SK-N-SH (cell line): Measurements from ENCODE around the gene BBLN. TPM values are rescaled to one million over a fixed set of nuclear protein-coding genes. Genes with fewer than 3 reads are reported as not detected.

Source experiments
- CTCF ChIA-PET: fragments of 300-600, 350-600 bp; formaldehyde crosslinking; extraction: SDS; loops from one replicate; lab custom pipeline; 2021; lab: Yijun Ruan, JAX
- POLR2A ChIA-PET: fragments of 350-600 bp; sonication (Branson Sonifier 250); formaldehyde crosslinking; extraction: SDS; loops from one replicate; lab custom pipeline; 2020; ENCODE audit warnings: antibody characterized with exemption, inconsistent platforms; lab: Yijun Ruan, JAX
- DNase-seq: peaks from one replicate; pipeline ENCODE4 v3.0.0; 2012
- H2AFZ ChIP-seq: fragments of 200-600 bp; sonication (generic); 2 replicates; pipeline ENCODE4 v1.8.1; 2016; ENCODE audit warnings: antibody characterized with exemption, mild to moderate bottlenecking, low read depth
- H3F3A ChIP-seq: fragments of 200-600 bp; sonication (generic); replicated peaks from 2 replicates; pipeline ENCODE3; 2016; ENCODE audit warnings: antibody characterized with exemption, mild to moderate bottlenecking; ENCODE audit not compliant: insufficient read depth
- H3K27ac ChIP-seq, 2 experiments: fragments of 200-500 bp in 1 of 2; fragments of 200-600 bp in 1 of 2; sonication (Bioruptor generic) in 1 of 2; sonication (generic), shearing (Covaris generic) in 1 of 2; 2 replicates each; pipeline versions ENCODE4 v1.5.1 to v1.6.1; 2014 to 2016; ENCODE audit warnings: low read depth in 2 of 2, inconsistent platforms in 1 of 2, low read length in 1 of 2, mild to moderate bottlenecking in 1 of 2, mixed read lengths in 1 of 2
- H3K27me3 ChIP-seq: fragments of 200-600 bp; sonication (generic), shearing (Covaris generic); 2 replicates; pipeline ENCODE4 v1.6.1; 2016; ENCODE audit warnings: mixed run types; ENCODE audit not compliant: insufficient read depth
- H3K36me3 ChIP-seq, 2 experiments: fragments of 200-500 bp in 1 of 2; fragments of 200-600 bp in 1 of 2; sonication (Bioruptor generic) in 1 of 2; sonication (generic) in 1 of 2; replicated peaks in 1 of 2; 2 replicates each; pipeline versions ENCODE3 to v1.5.1; 2014 to 2016; ENCODE audit warnings: low read length in 1 of 2, mild to moderate bottlenecking in 1 of 2; ENCODE audit not compliant: insufficient read depth in 2 of 2, control insufficient read depth in 1 of 2
- H3K4me1 ChIP-seq, 2 experiments: fragments of 200-500 bp in 1 of 2; fragments of 200-600 bp in 1 of 2; sonication (Bioruptor generic) in 1 of 2; sonication (generic), shearing (Covaris generic) in 1 of 2; 2 replicates each; pipeline versions ENCODE4 v1.5.1 to v1.6.1; 2014 to 2016; ENCODE audit warnings: low read depth in 1 of 2, low read length in 1 of 2, mixed run types in 1 of 2; ENCODE audit not compliant: insufficient read depth in 2 of 2, control insufficient read depth in 1 of 2
- H3K4me2 ChIP-seq: fragments of 200-600 bp; sonication (generic), shearing (Covaris generic); 2 replicates; pipeline ENCODE4 v1.6.1; 2017; ENCODE audit warnings: mixed run types
- H3K4me3 ChIP-seq, 2 experiments: fragments of 200-500 bp in 1 of 2; fragments of 200-600 bp in 1 of 2; sonication (Bioruptor generic) in 1 of 2; sonication (generic), shearing (Covaris generic) in 1 of 2; 2 replicates each; pipeline versions ENCODE4 v1.5.1 to v1.8.1; 2014 to 2016; ENCODE audit warnings: low read depth in 2 of 2, inconsistent platforms in 1 of 2, low read length in 1 of 2, mild to moderate bottlenecking in 1 of 2, mixed read lengths in 1 of 2, moderate library complexity in 1 of 2
- H3K79me2 ChIP-seq: fragments of 200-600 bp; sonication (generic); 2 replicates; pipeline ENCODE4 v1.8.1; 2017; ENCODE audit warnings: mild to moderate bottlenecking; ENCODE audit not compliant: insufficient read depth
- H3K9ac ChIP-seq: fragments of 200-600 bp; sonication (generic); 2 replicates; pipeline ENCODE4 v1.6.1; 2017; ENCODE audit warnings: mixed run types
- H3K9me2 ChIP-seq: fragments of 200-600 bp; sonication (generic); 2 replicates; pipeline ENCODE4 v1.6.1; 2017; ENCODE audit warnings: mixed run types
- H3K9me3 ChIP-seq: fragments of 200-600 bp; sonication (generic); 2 replicates; pipeline ENCODE4 v1.6.1; 2017; ENCODE audit warnings: mixed run types, mild to moderate bottlenecking, moderate library complexity
- H4K20me1 ChIP-seq: fragments of 200-600 bp; sonication (generic); 2 replicates; pipeline ENCODE4 v1.6.1; 2017; ENCODE audit warnings: mild to moderate bottlenecking, mixed run types; ENCODE audit not compliant: insufficient read depth
- CHD2 ChIP-seq: fragments of 150-350 bp; IDR thresholded peaks from 2 replicates; pipeline ENCODE4 v1.6.1; 2018; ENCODE audit warnings: low read length; ENCODE audit not compliant: partially characterized antibody
- EZH2phosphoT487 ChIP-seq: fragments of 200-600 bp; sonication (generic); IDR thresholded peaks from 2 replicates; pipeline ENCODE4 v1.6.1; 2017; ENCODE audit warnings: low read depth, mixed run types, mild to moderate bottlenecking, antibody characterized with exemption, moderate library complexity, borderline replicate concordance
- FOSL2 ChIP-seq: IDR thresholded peaks from 2 replicates; pipeline ENCODE4 v1.4.0; 2012; ENCODE audit warnings: low read depth, mild to moderate bottlenecking, moderate library complexity, borderline replicate concordance
- FOXJ3 ChIP-seq: sonication (generic); formaldehyde crosslinking; IDR thresholded peaks from 2 replicates; pipeline ENCODE4 v1.5.1; 2020; ENCODE audit warnings: mild to moderate bottlenecking, missing genetic modification reagents
- NFIC ChIP-seq: IDR thresholded peaks from 2 replicates; pipeline ENCODE4 v1.4.0; 2012; ENCODE audit warnings: borderline replicate concordance
- PBX3 ChIP-seq: IDR thresholded peaks from 2 replicates; pipeline ENCODE4; 2012
- SIN3A ChIP-seq: IDR thresholded peaks from 2 replicates; pipeline ENCODE4 v1.6.1; 2012; ENCODE audit warnings: low read depth, mild to moderate bottlenecking, low read length, moderate library complexity, borderline replicate concordance
- USF2 ChIP-seq: fragments of 150-350 bp; IDR thresholded peaks from 2 replicates; pipeline ENCODE4 v1.6.1; 2017; ENCODE audit warnings: antibody characterized with exemption, low read length, low read depth, borderline replicate concordance
- ZBTB33 ChIP-seq: IDR thresholded peaks from 2 replicates; pipeline ENCODE4 v1.4.0; 2012; ENCODE audit warnings: low read depth, borderline replicate concordance
- WGBS: methylation state at CpG from one replicate; pipeline ENCODE4 v1.1.6; 2017; ENCODE audit warnings: low lambda C conversion rate; 5-methylcytosine and 5-hydroxymethylcytosine counted together
- polyA plus RNA-seq, 3 experiments: library from polyadenylated mRNA; depleted of rRNA; stranded (reverse); fragments of >200 nt; gene quantifications; 2 replicates each; pipeline ENCODE4 v1.2.3, GENCODE V29; 2012

The BBLN gene
- polyA plus RNA-seq, 1 of the 3 experiments (the other 2 are of a cell fraction) = 109 TPM

- Histone ChIP-seq H3K4me1 (peaks cover 0 to 12% of the 10 kb centered on the region in 2 experiments; a peak in 2 of 4 replicates), H3K9ac (no peak overlapping the region), H4K20me1 (no peaks in the 10 kb centered on the region), H3K79me2 (peaks cover 11% of the 10 kb centered on the region), H2AFZ (no peak overlapping the region), H3K4me3 (no peak overlapping the region), H3F3A (peaks cover 6% of the 10 kb centered on the region), H3K9me2 (no peaks in the 10 kb centered on the region), H3K27me3 (no peaks in the 10 kb centered on the region), H3K9me3 (no peaks in the 10 kb centered on the region), H3K36me3 (peaks cover 0 to 37% of the 10 kb centered on the region in 2 experiments), H3K27ac (no peak overlapping the region), H3K4me2 (no peak overlapping the region)
- WGBS = 78% methylated on average over 9 of the region's 10 CpGs
- DNase-seq = no peak
- POLR2A ChIA-PET = interaction anchor here (0.5 to 0.6 kb wide), 2 partner anchors 37 to 143 kb away, joined by 3 read pairs; no protein-coding TSS in a partner anchor
- CTCF ChIA-PET = interaction anchor here (1.0 to 6.2 kb wide), 4 partner anchors 21 to 133 kb away, joined by 3 to 27 read pairs (median 10); partner anchors contain the start of gene CIZ1
- TF ChIP-seq ZBTB33 (no peak), PBX3 (no peak), SIN3A (no peak), FOSL2 (peak; percentile 5; the same call in 1 of the 2 replicates), USF2 (no peak), EZH2phosphoT487 (no peak), CHD2 (no peak)
Measured at GRCh38 chr9:128162215-128163026, 2.4 kb downstream of the BBLN start.

- Histone ChIP-seq H3K27me3 (no peaks in the 10 kb centered on the region), H3K9me3 (no peaks in the 10 kb centered on the region), H3K79me2 (peaks cover 11% of the 10 kb centered on the region), H3K9me2 (no peaks in the 10 kb centered on the region), H3F3A (peaks cover 6% of the 10 kb centered on the region), H3K36me3 (peaks cover 0 to 42% of the 10 kb centered on the region in 2 experiments), H3K27ac (no peak overlapping the region), H3K4me2 (no peak overlapping the region), H3K4me1 (peaks cover 0 to 12% of the 10 kb centered on the region in 2 experiments; a peak in 2 of 4 replicates), H3K9ac (no peak overlapping the region), H3K4me3 (no peak overlapping the region), H2AFZ (no peak overlapping the region), H4K20me1 (no peaks in the 10 kb centered on the region)
- ChIA-PET CTCF (interaction anchor here (1.4 to 1.5 kb wide), 2 partner anchors 20 to 45 kb away, joined by 3 to 5 read pairs; no protein-coding TSS in a partner anchor), POLR2A (no interaction called here)
- 100% methylated on average over 4 of the region's 6 CpGs for WGBS
- DNase-seq = no peak
- TF ChIP-seq FOXJ3 (CRISPR knock-in tag) = no peak
- TF ChIP-seq NFIC = no peak
Measured at GRCh38 chr9:128163027-128163515, 3.0 kb downstream of the BBLN start.
